NB4 (cell line): Measurements from ENCODE around the gene NFIX.

Experiments used
- CTCF ChIP-seq: IDR thresholded peaks from one replicate; pipeline ENCODE4 v1.5.1; 2012; ENCODE audit warnings: low read depth, low read length
- MAX ChIP-seq: IDR thresholded peaks from 2 replicates; pipeline ENCODE4 v1.6.1; 2011; ENCODE audit warnings: low read depth, low read length
- POLR2A ChIP-seq: IDR thresholded peaks from 2 replicates; pipeline ENCODE4 v1.6.1; 2011; ENCODE audit warnings: mild to moderate bottlenecking; ENCODE audit not compliant: insufficient read length; ENCODE audit errors: extremely low read depth

- no peak for TF ChIP-seq CTCF
- no peak for TF ChIP-seq POLR2A
- no peak for TF ChIP-seq MAX
Observed at GRCh38 chr19:12947702-12948611, 47.3 kb upstream of the NFIX start.
